GM12874 (cell line): Measurements from ENCODE around the gene WFIKKN1.

Experiments used
- TF ChIP-seq, protein P1 (sequence below): IDR thresholded peaks from 2 replicates; pipeline ENCODE4 v1.5.1; 2011; ENCODE audit warnings: low read depth, mild to moderate bottlenecking, control low read depth, low read length, moderate library complexity; ENCODE audit not compliant: insufficient read depth

Gene WFIKKN1

DNA sequence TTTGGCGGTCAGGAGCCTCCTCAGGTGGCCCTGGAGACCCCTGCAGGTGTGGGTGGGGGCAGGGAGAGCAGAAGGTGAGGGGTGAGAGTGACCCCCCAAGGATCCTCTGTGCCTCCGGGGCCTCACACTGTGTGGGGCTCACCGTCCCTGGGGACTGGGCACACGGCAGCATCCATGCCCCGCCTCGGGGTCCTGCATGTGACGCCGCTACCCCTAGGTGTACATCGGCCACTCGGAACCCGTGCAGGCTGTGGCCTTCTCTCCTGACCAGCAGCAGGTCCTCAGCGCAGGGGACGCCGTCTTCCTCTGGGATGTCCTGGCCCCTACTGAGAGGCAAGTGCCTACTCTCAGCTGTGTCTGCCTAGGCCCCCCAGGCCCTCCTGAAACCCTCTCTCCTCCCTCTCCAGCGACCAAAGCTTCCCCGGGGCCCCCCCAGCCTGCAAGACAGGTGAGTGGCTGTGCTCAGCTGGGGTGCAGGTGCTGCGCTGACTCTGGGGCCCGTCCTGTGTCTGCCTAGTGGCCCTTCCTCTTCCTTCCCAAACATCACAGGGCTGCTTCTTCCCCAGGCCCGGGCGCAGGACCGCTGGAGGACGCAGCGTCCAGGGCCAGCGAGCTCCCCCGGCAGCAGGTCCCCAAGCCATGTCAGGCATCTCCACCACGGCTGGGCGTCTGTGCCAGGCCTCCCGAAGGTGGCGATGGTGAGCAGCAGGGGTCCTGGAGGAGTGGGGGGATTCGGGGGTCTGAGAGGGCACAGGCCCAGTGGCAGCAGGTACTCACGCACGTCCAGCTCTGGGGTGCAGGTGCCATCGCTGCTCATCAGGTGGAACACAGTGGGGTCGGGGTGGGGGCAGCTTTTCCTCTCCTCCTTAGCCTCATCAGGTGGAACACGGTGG is 28.1 kb downstream of the WFIKKN1 start:
- TF ChIP-seq, protein P1, sequence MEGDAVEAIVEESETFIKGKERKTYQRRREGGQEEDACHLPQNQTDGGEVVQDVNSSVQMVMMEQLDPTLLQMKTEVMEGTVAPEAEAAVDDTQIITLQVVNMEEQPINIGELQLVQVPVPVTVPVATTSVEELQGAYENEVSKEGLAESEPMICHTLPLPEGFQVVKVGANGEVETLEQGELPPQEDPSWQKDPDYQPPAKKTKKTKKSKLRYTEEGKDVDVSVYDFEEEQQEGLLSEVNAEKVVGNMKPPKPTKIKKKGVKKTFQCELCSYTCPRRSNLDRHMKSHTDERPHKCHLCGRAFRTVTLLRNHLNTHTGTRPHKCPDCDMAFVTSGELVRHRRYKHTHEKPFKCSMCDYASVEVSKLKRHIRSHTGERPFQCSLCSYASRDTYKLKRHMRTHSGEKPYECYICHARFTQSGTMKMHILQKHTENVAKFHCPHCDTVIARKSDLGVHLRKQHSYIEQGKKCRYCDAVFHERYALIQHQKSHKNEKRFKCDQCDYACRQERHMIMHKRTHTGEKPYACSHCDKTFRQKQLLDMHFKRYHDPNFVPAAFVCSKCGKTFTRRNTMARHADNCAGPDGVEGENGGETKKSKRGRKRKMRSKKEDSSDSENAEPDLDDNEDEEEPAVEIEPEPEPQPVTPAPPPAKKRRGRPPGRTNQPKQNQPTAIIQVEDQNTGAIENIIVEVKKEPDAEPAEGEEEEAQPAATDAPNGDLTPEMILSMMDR: peak; percentile 20; the same call in 1 of the 2 replicates

DNA sequence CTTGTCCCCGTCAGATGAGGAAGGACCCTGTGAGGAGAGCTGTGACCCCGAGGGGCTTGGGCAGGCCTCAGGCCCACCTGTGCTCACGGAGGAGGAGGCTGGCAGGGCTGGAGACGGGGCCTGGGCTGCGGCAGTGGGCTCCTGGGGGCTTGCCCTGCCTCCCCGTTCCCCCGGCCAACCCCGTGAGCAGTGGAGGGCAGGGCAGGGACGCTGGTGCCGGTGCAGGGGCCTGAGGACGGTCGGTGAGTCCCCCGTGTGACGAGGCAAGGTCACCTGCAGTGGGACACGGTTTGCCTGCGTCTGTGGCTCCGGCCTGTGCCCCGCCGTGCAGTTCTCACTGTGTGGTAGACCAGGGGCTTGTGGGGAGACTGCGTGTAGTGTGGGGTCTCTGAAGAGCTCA is 28.8 kb downstream of the WFIKKN1 start:
- TF ChIP-seq, protein P1: no peak

DNA sequence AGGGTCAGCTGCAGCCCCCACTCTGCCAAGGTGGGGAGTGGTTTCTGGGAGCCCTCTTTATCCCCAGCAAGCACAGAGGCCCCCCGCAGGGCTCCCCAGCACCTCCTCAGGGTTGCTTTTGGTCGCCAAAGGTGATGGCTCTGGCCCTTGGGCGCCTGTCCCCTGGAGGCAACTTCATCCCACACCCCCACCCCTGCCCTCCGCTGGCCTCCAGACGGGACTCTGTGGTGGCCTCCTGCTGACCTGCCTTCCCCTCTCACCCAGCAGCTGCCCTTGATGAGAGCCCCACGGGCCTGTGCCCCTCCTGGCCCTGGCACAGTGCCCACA is 29.3 kb downstream of the WFIKKN1 start:
- TF ChIP-seq, protein P1: no peak

DNA sequence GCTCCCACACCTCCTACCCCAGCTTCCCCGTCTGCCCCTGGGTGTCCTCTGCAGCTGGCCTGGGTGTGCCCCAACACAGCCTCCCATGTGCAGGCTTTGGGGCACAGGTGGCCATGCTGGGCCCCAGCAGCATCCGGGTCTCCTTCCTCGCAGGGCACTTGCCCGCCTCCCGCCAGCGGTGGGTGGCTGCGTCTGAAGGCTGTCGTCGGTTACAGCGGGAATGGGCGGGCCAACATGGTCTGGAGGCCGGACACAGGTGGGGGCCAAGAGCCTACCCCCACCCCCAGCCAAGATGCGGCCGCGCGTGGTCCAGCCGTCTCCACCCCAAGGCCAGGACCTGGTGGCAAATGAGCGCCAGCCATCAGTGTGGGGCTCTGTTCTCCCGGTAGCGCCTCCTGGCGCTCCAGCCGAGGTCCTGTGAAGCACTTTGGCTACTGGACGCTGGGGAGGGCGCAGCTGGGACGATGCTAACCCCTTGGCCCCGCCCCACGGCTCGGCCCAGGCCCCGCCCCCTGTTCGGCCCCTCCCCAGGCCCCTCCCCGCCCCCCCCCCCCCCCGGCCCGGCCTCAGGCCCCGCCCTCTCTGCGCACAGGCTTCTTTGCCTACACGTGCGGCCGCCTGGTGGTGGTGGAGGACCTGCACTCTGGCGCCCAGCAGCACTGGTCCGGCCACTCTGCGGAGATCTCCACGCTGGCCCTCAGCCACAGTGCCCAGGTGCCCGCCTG is 29.8 kb downstream of the WFIKKN1 start:
- TF ChIP-seq, protein P1: peak; percentile 56

DNA sequence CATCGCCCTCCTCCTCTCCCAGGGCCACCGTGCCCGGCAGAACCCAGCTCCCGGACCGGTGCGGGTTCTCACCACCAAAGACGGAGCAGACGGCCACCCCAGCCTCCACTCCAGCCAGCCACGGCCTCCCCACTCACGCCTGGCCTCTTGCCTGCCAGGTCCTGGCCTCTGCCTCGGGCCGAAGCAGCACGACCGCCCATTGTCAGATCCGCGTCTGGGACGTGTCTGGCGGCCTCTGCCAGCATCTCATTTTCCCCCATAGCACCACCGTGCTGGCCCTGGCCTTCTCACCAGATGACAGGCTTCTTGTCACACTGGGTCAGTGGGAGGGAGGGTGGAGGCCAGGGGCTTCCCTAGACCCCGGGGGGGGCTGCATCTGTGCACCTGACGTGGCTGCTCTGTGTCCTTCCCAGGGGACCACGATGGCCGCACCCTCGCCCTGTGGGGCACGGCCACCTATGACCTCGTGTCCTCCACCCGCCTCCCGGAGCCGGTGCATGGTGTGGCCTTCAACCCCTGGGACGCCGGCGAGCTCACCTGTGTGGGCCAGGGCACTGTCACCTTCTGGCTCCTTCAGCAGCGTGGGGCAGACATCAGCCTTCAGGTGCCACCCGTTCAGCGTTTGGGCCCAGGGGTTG is 30.5 kb downstream of the WFIKKN1 start:
- TF ChIP-seq, protein P1: no peak

DNA sequence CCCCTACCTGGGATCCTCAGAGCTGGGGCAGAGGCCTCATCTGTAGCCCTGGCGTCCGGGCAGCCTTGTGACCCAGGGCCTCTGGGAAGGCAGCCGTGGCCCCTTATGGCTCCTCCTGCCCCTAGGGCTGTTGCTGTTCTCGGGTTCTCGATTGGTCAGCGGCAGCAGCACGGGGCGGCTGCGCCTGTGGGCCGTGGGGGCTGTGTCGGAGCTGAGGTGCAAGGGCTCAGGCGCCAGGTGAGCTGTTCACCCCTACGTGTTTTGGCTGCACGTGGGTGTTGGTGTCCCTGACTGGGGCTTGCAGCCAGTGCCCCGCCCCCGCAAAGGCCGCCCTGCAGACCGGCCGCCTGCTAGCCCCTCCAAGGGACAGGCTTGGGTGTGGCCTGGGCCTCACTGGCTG is 31.3 kb downstream of the WFIKKN1 start:
- TF ChIP-seq, protein P1: no peak

DNA sequence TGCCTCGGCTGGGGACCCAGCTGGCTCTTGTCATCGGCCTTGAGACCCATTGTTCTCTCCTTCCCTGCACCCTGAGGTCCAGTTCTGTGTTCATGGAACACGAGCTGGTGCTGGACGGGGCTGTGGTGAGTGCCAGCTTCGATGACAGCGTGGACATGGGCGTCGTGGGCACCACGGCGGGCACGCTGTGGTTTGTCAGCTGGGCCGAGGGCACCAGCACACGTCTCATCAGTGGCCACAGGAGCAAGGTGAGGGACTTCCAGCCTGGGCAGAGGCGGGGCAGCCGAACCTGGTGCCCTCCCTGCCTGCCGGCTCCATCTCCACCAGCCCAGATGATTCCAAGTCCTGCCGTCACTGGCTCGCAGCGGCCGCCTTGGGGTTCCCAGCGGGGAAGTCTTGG is 31.8 kb downstream of the WFIKKN1 start:
- TF ChIP-seq, protein P1: no peak
